GM21737 (cell line): ENCODE measurements around the gene CELA2A.
"Not testable (repeated sequence)": the region's sequence is repeated elsewhere in the genome, so short reads cannot be mapped to it uniquely, and the experiment has no call there.

Source experiments
- ATAC-seq: cut with Tn5 transposase; IDR thresholded peaks from one replicate; pipeline ENCODE4 v1.9.1; 2021; ENCODE audit warnings: mild to moderate bottlenecking, moderate library complexity; ENCODE audit not compliant: unreplicated experiment

The CELA2A gene

GRCh38 chr1:15492596-15492995 lies 36.1 kb downstream of the CELA2A start:
- ATAC-seq = no peak

GRCh38 chr1:15493869-15494390 lies 37.4 kb downstream of the CELA2A start:
- no peak for ATAC-seq

DNA sequence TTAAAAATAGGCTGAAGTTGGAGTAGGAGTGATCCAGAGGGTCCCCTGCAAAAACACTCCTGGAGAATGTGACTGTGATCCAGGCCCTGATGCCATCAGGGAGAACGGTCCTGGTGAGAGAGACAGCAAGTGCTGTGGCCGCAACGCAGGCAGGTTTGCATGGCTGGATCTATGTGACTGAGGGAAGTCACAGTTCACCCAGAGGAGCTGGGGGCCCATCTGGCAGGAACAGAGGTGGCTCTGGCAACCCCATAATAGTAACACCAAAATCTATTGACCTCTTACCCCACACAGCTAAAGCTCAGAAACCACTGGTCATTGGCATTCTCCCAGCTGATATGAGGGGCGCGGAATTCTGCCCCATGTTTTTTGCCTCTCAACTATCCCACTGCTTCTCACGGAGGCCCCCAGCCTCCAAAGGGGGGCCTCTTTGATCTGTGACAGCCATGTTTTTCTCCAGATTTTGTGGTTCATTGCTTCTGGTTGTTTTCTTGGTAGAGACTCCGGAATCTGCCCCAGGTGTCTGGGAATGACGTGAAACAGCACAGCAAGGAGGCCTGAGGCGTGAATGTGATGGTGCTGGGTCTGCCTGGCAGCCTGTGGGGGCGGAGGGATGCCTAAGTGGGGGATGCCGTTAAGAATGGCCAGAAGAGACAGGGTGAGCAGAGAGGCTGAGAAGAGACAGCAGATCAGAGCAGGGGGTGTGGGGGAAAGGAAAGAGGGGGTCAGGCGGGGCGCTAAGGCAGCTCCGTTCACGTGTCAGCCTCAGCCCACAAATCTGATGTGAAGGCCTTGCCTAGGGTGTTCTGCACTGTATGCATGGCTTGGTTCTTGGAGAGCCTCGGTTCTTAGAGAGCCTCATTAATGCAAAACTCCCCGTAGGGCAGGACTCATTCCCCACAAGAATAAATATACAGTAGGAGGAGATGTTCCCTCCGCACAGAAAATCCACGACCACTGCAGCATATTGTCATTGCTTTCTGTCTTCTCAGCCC lies 43.9 kb downstream of the CELA2A start:
- ATAC-seq = no peak

DNA sequence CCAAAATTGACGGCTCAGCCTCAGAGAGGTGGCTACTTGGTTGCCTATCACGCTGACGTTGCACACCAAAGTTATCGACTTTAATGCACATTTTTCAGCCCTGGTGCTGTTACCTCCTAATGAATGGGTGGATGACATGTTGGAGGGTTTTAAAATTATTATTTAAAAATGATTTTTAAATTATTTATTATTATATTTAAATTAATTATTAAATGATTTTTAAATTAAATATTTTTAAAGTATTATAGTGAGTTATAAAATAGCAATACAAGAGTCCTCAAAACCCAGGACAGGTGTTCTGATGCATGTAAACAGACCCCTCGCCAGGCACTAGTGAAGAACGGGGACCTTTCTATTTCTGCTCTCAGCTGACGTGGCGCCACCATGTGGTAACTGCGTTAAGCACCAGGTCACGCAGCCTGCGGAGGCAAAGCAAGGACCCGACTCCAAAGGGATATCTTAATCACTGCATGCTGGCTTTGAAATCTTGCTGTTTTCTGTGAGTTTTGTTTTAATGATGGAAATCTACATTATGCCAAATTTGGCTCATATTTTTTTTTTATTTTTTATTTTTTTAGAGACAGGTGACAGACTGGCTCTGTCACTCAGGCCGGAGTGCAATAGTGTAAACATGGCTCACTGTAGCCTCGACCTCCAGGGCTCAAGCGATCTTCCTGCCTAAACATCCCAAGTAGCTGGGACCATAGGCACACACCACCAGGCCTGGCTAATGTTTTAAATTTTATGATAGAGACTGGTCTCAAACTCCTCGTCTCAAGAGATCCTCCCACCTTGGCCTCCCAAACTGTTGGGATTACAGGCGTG lies 44.9 kb downstream of the CELA2A start:
- ATAC-seq = no peak

- no peak for ATAC-seq
These were observed 47.9 kb downstream of the CELA2A start for GRCh38 chr1:15504436-15504835.

DNA sequence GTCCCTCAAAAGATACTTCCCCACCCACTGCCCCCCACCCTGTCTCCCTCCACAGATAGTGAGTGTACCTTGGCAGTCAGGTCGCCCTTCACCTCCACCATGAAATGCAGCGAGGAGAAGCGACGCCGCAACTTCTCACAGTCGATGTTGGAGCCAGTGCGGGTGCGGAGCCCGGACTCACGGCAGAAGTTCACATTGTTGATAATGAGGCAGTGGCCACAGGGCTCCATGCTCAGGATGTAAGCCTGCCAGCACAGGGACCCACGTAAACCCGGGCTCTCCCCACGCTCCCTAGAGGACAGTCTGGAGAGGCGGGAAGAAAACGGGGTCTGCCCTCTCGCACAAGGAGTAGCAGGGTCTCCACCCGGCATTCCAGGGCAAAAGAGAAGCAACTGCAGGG lies 50.3 kb downstream of the CELA2A start:
- no peak for ATAC-seq

GRCh38 chr1:15507278-15507677 lies 50.7 kb downstream of the CELA2A start:
- ATAC-seq = no peak

GRCh38 chr1:15508700-15509487 lies 52.4 kb downstream of the CELA2A start:
- no peak for ATAC-seq

- ATAC-seq = no peak
These were observed 53.1 kb downstream of the CELA2A start for GRCh38 chr1:15509586-15509985.

DNA sequence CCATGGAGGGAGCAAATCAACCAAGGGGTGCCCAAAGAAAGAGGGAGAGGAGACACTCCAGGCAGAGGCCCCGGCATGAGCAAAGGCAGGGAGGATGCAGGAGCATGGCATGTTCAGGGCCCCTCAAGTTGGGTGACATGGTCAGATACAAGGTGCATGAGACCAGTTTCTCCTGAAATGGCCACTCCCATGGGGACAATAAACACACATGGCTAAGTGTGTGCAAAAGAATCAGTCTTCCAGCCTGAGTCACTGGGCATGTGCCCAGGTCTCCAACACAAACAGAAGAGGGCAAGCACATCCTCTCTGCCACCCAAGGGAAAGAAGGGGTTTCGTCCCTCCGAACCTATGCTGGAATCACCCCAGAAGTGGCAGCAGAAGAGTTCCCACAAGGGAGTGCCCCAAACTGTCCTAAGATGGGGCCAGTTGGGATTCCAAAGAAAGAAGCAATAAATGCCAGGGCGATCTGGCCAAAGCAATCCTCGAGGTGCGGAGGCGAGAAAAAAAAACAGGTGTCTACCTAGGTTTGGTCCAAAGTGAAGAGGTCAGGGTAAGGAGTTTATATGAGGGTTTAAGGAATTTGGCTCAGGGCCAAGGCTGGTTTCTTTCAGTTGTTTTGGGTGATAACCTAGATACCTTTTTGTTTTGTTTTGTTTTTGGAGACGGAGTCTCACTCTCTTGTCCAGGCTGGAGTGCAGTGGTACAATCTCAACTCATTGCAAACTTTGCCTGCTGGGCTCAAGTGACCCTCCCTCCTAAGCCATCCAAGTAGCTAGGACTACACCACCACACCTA lies 54.3 kb downstream of the CELA2A start:
- ATAC-seq = no peak

DNA sequence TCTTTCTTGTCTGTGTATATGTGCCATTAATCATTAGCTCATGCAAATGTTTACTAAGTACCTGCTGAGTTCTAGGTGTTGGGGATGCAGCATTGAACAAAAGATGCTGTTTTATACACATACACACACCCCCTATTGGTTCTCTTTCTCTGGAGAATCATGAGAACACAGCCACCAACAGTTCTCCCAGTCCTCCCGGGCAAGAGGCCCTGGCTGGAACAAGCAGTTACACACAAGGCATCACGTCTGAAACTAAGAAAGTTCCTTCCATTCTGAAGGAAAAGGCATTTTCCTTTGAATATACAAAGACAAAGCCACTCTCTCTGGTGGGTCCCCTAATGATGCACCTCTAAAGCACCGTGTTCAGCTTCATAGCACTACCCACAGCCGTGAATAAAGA lies 56.7 kb downstream of the CELA2A start:
- ATAC-seq = no peak

DNA sequence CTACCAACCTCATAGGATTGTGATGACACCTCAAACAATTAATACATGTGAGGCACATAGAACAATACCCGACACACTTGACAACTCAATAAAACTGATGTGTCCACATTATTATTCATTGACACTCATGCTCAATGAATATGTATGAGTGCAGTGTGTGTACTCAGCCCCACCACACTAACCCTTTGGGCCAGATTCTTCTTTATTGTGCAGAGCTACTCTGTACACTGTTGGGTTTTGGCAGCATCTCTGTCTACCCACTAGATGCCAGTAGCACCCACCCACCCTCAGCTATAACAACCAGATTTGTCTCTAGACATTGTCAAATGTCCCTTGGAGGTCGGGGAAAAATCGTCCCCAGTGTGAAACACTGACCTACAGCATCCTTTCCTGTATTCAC lies 57.4 kb downstream of the CELA2A start:
- no peak for ATAC-seq

GRCh38 chr1:15514557-15514956 lies 58.0 kb downstream of the CELA2A start:
- ATAC-seq = not testable (repeated sequence)

DNA sequence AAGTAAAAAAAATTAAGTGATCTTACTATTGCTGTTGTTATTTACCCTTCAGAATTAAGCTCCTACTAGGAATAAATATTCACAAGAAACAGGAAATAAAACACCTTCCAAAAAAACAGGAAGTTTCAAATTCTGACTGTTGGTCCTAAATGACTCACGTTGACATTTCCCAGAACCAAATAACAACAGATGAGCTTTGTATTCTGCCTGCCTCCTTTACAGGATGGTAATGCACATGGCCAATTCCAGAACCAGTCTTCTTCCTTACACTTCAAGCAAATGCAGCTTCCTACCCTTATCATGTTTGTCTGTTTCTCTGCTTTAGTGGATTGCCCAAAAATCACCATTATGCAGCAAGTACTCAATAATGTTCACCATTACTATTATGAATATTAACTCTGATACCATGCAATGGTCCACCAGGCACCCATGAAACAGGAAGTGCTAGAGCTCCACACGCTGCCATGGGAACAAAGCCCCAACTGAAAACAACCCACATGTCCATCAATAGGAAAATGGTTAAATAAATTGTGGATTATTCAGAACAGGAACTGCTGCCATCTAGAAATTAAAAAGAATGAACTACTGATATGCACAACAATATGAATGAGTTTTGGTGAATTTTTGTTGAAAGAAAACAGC lies 58.6 kb downstream of the CELA2A start:
- no peak for ATAC-seq

GRCh38 chr1:15519625-15520024 lies 63.1 kb downstream of the CELA2A start:
- no peak for ATAC-seq

DNA sequence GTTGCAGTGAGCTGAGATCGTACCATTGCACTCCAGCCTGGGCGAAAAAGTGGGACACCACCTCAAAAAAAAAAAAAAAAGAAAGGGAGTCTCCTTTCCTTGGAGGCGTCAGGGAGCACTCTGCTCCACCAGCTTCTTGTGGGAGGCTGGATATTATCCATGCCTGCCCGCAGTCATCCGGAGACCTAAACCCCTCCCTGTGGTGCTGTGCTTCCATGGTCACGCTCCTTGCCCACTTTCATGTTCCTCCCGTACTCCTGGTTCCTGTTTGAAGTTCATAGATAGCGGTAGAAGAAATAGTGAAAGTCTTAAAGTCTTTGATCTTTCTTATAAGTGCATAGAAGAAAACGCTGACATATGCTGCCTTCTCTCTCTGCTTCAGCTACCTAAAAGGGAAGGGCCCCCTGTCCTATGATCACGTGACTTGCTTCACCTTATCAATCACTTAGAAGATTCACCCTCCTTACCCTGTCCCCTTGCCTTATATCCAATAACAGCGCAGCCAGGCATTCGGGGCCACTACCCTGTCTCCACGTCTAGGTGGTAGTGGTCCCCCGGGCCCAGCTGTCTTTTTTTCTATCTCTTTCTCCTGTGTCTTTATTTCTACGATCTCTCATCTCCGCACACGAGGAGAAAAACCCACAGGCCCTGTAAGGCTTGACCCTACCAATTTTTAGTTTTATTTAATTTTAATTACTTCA lies 64.8 kb downstream of the CELA2A start:
- ATAC-seq = not testable (repeated sequence)
